ENCODE results near the gene HDHD3.
A peak's percentile ranks its signal among the peaks of the same experiment; 100 is the strongest.

HDHD3 gene

DNA sequence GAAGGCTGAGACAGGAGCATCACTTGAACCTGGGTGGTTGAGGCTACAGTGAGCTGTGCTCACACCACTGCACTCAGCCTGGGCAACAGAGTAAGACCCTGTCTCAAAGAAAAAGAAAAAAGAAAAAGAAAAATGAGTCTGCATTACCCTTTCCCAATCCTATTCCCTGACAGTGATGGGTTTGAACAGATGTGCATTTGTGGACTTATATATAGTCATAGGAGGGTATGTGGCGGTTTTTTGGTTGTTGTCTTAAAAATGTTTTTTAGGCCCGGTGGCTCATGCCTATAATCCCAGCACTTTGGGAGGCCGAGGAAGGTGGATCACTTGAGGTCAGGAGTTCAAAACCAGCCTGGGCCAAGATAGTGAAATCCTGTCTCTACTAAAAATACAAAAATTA lies 13.4 kb downstream of the HDHD3 start:
- no peak for DNase-seq (ENCODE audit: low read depth in 2 of 2)

DNA sequence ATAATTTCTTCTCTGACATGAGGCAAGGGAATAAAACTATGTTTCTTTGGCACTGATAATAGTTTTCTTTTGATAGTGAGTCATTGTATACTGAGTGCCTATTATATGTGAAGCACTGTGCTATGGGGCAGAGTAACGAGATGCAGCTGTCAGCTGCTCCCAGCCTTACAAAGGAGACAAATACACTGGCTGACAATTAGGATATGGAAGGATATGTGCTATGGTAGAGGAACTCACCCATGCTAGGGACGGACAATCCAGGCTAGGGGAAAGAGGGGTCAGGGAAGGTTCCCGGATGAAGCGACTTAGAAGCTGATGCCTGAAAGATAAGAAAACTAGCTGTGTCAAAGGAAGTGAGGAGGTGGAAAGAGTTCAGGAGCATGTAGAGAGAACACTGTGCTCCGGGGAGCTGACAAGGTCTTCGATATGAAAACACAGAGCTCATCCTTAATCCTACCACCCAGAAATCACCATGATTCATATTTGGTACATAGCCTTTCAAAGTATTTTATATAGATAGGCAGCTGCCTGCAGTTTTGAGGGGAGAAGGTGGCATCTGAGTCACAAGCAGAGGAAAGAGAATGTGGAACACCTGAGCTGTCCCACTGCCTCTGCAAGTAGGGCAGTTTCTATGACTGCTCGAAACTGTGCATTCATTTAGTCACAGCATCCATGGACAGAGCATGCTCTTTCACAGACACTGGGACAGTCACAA lies 15.3 kb downstream of the HDHD3 start:
- no peak for DNase-seq (ENCODE audit: low read depth in 2 of 2)

DNA sequence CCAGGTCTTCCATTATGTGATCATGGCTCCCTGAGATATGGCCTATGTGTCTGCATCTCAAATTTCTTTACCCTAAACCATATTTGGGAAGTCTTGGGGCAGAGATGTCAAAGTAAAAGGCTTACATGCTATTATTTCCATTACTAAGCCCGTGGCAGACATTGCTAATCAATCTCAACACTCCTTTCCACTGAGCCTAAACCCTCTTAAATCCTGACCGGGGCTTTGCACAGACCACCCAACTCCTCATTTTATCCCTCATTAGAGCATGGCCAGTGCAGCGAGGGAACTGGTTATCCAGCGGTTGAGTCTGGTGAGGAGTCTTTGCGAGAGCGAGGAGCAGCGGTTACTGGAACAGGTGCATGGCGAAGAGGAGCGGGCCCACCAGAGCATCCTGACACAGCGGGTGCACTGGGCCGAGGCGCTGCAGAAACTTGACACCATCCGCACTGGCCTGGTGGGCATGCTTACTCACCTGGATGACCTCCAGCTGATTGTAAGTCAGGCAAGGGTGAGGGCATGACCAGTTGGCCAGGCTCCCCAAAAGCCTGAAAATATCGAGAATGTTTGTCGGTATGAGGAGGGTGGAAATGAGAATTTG lies 16.4 kb downstream of the HDHD3 start:
- DNase-seq (ENCODE audit: low read depth in 2 of 2): no peak

DNA sequence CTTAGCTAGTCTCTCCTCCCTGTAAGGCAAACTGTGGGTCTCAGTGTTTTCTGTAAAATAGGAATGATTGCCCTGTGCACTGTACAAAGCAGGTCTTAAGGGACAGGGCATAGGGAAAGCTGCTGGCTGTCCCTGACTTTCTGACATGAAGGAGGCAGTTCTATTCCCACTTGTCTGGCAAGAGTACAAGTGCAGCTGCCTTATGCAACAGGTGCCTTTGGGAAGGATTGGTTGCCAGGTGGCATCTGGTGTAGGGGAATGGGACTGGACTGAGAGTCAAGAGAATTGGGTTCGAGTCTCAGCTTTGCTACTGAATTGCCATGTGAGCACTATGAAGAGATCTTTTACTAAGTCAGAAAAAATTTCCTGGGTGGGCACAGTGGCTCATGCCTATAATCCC lies 17.4 kb downstream of the HDHD3 start:
- DNase-seq (ENCODE audit: low read depth in 2 of 2): no peak

DNA sequence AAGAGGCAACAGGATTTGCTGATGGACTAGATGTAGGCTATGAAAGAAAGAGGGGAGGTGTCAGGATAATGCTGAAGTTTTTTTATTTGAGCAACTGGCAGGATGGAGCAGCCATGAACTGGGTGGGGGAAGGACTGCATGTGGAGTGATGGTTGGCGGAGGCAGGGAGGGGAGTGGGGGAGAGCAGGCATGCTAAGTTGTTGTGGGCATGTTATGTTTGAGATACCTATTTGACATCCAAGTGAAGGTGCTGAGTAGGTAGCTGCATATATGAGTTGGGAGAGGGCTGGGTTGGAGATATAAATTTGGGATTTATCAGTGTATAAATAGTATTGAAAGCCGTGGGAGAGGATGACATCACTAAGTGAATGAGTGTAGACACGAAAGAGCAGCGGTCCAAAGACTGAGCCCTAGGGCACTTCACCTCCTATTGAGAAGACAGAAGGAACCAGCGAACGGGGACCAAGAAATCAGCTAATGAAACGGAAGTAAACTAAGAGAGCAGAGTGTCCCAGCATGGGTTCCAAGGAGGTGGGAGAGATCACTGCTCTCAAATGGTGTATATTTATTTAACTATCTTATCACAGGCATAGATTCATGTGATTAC lies 20.0 kb downstream of the HDHD3 start:
- DNase-seq (ENCODE audit: low read depth in 2 of 2): no peak

DNA sequence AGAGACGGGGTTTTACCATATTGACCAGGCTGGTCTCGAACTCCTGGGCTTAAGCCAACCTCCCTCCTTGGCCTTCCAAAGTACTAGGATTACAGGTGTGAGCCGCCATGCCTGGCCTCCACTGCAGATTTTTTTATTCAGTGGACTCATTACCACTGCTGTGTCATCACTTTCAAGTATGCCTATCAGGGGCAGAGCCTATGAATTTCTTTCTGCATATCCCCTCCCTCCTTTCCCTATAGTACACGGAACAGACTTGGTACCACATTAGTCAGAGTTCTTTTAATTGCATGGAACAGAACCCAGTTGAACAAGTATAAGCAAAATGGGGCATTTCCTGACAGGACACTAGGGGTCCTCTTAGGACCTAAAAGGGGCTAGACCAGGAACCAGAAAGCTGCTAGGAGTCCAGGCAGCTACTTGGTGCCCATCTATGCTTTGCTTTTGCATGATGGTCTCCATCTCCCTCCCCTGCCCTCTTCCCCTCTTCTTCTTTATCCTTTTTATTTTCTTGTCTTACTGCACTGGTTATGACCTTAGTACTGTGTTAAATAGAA lies 21.7 kb downstream of the HDHD3 start:
- no peak for DNase-seq (ENCODE audit: low read depth in 2 of 2)

DNA sequence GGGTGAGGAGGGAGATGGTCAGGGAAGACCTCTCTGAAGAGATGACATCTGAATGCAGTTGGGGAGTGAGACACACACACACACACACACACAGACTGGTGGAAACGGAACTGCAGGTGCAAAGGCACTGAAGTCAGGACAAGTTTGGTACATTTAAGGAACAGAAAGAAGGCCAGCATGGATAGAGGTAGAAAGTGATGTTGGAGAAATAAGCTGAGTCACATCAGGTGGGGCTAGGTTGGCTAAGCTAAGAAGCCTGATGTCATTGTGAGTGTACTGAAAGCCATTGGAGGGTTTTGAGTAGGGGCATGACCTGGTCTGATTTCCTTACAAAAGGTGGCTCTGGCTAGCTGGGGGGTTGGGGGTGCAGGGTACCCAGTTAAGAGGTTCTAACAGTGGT lies 24.4 kb downstream of the HDHD3 start:
- no peak for DNase-seq (ENCODE audit: low read depth in 2 of 2)

DNA sequence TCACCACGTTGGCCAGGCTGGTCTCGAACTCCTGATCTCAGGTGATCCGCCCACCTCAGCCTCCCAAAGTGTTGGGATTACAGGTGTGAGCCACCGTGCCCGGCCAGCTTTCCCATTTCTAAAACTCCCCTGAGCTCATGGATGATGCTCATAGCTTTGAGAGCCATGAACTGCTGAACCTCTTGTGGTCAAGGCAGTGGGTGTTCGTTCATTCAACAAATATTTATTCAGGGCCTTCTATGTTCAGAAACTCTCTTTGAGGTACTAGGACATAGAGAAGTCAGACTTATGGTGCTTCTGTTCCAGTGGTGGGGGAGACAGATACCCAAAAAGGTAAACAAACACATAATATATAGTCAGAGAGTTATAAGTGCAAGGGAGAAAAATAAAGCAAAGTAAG lies 24.8 kb downstream of the HDHD3 start:
- DNase-seq (ENCODE audit: low read depth in 2 of 2): no peak

DNA sequence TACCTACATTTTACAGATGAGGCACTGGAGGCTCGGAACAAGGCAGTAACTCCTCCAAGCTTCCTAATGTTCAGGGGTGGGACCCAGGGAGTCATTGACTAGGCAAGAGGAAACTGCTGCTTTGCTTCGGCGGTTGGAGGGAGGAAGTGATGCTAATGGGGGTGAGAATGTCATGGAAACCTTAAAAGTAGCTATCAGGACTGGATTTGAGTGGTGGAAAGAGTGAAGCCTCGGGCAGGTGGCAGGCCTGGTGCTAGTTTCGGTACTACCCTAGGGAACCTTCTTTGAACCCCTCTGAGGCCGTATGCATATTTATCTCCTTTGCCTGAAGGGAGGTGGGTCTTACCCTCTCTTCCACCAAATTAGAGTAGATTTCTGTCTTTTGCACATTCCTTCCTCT lies 25.8 kb downstream of the HDHD3 start:
- peak in 1 of 2 experiments; percentile 38 for DNase-seq (ENCODE audit: low read depth in 2 of 2)

DNA sequence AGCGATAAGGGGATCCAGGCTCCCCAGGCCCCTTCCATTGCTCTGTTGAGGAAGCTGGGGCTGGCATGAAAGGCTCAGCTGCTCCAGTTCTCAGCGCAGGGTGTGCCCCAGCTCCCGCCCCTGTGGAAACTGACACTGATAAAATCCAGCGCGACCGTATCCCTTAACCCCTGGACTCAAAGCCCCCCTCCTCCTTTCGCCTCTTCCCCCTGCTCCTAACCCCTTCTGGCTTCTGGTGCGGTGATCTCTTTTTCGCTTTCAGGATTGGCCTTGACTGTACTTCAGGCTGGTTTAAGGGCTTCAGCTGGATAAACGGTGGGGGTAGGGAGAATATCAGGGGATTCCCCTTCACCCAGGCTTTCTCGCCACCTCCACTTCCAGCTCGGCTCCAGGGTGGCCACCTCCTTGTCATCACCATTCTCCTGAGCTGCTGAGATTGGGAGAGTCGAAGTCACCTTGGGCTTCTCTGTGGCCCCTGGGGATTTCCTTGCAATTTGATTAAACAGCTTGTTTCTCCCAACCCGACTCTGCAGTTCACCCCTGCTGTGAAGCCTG lies 26.6 kb downstream of the HDHD3 start:
- DNase-seq (ENCODE audit: low read depth in 2 of 2): no peak

DNA sequence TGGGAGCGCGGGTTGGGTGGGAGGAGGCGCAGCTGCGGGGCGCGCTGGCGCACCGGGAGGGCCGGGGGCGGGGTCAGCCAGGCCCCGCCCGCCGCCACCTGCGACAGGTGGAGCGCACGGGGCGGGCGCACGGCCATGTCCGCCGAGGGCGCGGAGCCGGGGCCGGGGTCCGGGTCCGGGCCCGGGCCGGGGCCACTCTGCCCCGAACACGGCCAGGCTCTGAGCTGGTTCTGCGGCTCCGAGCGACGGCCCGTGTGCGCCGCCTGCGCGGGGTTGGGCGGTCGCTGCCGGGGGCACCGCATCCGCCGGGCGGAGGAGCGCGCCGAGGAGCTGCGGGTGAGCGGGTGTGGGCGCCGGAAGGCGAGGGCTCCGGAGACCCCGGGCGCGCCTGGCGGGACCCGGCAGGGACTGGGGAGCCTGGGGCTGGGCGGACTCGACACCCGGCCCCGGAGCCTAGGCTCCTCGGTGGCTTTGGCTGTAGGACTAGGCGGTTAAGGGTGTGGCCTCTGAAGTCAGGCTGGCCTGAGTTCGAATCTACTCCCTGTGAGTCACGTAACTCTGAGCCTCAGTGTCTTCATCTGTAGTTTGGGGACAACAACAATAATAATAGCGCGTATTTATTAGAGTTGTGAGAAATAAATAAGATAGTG lies 27.2 kb downstream of the HDHD3 start, which contains the start of gene BSPRY:
Gene BSPRY (plus strand): TSS at position 97 of the 650 bp plus-strand sequence. CDS start 39 bp downstream, at position 136.
- peak in 1 of 2 experiments; percentile 24 for DNase-seq (ENCODE audit: low read depth in 2 of 2)

DNA sequence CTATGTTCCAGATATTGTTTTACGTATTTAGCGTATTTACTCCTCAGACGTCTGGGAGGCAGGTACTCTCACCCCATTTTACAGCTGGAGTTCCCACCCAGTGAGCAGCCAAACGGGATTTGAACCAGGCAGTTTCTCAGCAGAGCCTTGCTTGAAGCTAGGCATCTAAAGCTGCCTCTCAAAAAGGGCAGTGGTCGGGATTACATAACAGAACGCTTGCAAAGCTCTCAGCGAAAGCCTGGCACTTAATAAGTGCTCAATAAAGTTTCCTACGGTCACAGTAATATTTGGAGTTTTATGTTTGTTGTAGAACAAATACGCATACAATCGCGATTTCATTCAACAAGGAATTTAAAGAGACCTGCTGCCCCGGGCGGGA lies 27.7 kb downstream of the HDHD3 start:
- no peak for DNase-seq (ENCODE audit: low read depth in 2 of 2)

DNA sequence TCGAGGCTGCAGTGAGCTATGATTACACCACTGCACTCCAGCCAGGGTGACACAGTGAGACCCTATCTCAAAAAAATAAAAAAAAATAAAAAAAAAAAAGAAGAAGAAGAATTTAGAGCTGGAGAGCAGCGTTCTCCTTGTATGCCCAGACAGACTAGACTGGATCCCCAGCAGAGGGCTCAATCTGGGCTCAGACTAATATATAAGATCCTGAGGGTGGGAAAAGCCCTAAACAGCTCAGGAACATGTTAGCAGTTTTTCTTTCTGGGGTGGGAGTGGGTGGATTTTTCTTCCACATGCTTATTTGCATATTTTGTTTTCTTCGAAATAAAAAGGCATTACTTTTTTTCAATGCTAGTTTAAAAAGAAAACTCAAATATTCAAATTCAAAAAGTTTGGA lies 28.3 kb downstream of the HDHD3 start:
- no peak for DNase-seq (ENCODE audit: low read depth in 2 of 2)

DNA sequence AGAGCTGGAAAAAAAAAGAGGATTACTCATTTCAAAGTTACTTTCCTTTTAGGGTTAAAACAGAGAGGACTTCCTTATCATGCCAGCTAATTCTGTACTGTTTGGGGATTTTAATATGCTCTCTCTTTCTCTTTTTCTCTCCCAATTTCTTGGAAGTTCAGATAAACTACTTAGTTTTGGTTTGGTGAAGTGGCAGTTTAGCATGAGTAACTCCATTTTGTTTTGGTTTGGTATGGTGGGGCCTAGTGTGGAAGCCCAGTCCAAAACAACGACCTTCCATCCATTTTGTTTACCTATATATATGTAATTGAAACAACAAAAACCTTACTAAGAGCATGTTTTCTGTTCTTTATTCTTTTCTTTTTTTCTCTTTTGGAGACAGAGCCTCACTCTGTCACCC lies 31.1 kb downstream of the HDHD3 start:
- DNase-seq (ENCODE audit: low read depth in 2 of 2): no peak

DNA sequence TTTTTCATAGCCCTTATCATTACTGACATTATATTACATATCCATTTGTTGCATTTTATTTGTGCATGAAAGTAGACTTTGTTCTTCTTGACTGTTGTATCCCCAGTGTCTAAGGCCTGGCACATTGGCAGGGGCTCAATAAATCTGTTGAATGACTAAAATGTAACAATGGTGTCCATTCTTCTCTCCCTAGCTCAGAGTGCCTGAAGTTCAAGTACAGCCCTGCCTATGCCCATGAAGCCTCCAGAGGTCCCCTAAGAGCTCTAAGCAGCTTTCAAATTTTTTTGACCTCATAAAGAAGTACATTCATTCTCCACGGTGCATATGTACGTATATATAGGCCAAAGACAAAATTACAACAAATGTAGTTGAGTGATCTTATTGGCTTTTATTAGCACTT lies 31.6 kb downstream of the HDHD3 start:
- no peak for DNase-seq (ENCODE audit: low read depth in 2 of 2)

DNA sequence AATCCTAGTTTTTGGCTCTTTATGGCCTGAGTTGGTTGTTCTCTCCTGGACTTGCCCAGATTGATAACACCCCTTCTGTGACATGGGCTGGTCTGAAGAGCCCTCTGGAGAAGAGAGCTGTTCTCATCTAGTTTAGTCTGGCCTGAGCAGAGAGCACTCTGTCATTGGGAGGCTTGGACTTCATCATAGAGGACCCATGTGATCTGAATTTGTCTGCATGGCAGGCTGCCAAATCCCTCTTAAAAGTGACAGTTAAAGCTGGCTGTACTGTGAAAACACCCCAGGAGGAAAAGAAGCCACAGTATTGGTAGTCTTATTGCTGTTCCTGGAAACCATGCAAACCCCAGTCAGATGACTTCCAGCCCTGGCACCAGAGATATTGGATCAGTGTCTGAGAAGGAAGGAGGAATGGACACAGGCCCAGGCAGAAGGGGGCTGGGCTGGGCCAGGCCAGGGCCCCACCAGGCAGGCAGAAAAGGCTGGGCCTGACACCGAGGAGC lies 33.0 kb downstream of the HDHD3 start:
- no peak for DNase-seq (ENCODE audit: low read depth in 2 of 2)

DNA sequence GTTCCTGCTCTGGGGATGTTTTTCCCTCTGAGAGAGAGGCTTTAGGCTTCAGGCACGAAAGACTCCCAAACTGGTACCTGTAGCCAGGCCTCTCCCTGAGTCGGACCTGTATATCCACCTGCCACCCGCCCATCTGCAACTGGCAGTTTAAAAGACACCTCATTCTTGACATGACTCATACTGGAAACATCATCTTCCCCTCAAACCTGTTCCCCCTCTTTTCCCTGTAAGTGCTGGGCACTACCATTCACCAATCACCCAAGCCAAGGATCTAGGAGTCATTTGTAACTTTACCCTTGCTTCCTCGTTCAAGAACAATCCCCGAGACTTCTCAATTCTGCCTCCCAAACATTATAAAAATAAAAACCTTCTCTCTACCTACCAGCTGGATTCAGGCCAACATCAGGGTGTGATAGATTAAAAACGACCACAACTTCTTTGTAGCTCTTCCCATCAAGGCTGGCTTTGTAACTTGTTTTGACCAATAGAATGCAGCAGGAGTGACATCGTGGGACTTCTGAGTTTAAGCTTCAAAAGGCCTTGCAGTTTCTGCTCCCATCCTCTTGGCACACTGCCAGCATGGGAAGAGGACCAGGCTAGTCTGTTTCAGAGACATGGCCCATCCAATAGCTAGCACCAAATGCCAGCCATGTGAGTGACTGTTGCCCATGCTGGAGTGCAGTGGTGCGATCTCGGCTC lies 34.9 kb downstream of the HDHD3 start:
- no peak for DNase-seq (ENCODE audit: low read depth in 2 of 2)

DNA sequence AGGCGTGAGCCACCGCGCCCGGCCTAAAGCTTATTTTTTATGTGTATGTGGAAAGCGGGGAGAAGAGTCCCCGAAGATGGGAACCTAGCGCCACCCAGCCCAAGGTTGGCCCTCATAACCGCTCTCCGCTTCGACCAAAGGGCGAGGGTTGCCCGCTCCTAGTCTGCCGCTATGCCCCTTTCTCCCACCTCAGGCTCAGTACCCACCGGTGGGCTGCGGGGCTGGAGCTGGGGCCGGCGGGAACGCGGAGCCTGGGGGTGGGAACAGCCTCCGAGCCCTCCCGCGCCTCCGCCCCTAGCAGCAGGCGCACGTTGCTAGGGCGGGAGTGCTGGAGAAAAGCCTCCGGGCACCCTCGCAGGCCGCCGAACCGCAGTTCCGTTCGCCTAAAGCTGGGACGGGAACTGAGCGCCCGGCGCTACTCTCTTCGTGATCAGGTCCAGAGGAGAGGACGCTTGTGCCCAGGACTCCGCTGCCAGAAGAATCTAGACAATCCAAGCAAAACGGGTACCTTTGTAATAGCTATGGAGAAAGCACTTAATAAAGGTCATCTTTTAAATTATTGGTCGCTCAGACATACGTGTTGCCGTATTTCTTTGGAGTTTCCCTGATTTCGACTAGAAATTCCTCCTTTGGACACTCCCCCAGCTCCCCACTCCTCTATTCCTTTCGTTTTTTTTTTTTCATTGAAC lies 36.6 kb downstream of the HDHD3 start, which contains the start of gene WDR31:
Gene WDR31 (minus strand): TSS at position 265 of the 689 bp plus-strand sequence. CDS start 8,253 bp downstream, outside the sequence.
- DNase-seq (ENCODE audit: low read depth in 2 of 2): peak; percentile 71 to 83

DNA sequence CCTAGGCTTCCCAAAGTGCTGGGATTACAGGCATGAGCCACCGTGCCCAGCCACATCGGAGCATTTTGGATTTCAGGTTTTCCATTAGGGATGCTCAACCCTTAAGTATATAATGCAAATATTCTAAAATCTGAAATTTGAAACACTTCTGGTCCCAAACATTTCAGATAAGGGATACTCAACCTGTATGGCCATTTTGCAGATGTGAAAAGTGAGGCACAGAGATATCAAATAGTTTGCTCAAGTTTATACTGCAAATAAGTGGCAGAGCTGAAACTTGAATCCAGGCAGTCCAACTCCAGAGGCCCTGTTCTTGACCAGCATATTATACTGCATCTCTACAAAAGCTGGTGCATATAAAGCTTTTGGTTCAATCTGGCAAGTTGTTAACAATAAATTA lies 39.1 kb downstream of the HDHD3 start:
- DNase-seq (ENCODE audit: low read depth in 2 of 2): no peak

DNA sequence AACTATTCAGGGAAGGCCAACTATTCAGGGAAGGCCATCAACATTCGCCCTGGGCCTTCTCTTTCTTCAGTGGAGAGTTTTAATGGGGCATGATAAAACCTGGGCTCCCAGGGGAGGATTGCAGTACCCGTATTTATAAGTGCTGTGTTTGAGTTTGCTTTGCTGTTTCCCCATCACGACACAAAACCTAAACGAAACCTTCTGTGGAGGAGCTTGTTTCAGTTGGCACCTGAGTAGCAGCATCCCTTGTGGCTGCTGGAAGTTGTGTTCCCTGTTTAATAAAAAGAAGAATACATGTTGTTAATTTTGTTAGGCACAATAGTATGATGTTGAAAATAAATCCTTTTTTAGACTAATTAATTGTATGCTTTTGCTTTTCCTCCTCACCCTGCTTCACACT lies 45.0 kb downstream of the HDHD3 start:
- no peak for DNase-seq (ENCODE audit: low read depth in 2 of 2)
